Sciatic nerve (tissue), 2 donors: Measurements from ENCODE around the gene GPX5. TPM values are rescaled to one million over a fixed set of nuclear protein-coding genes. Genes with fewer than 3 reads are reported as not detected.
"Not testable (repeated sequence)": the region's sequence is repeated elsewhere in the genome, so short reads cannot be mapped to it uniquely, and the experiment has no call there.

Source experiments
- ATAC-seq: fragments of 200-7000 bp; cut with Tn5 transposase; one replicate; pipeline ENCODE4 v1.9.1; 2020; ENCODE audit warnings: mild to moderate bottlenecking, moderate library complexity
- DNase-seq: peaks from one replicate; pipeline ENCODE4 v3.0.0-alpha.2; 2020; ENCODE audit warnings: low spot score
- intact Hi-C: fragments of 100-400 bp; cut with DNase I; formaldehyde crosslinking; loops from one replicate; pipeline ENCODE4 v1.14.2; 2022
- total RNA-seq: library from RNA; stranded (reverse); fragmentation: NEBNext Ultra II Directional; extraction: Animal tissue kit (Norgen Biotek cat#: 25700); gene quantifications from one replicate; pipeline ENCODE4 v1.2.1, GENCODE V29; 2021
- donor health status: DM: no; HTN: no; CAD: no.
- donor health status: DM: no; HTN: no; CAD: no.

The GPX5 gene
- total RNA-seq, 1 donor from 2014 or later: not detected

DNA sequence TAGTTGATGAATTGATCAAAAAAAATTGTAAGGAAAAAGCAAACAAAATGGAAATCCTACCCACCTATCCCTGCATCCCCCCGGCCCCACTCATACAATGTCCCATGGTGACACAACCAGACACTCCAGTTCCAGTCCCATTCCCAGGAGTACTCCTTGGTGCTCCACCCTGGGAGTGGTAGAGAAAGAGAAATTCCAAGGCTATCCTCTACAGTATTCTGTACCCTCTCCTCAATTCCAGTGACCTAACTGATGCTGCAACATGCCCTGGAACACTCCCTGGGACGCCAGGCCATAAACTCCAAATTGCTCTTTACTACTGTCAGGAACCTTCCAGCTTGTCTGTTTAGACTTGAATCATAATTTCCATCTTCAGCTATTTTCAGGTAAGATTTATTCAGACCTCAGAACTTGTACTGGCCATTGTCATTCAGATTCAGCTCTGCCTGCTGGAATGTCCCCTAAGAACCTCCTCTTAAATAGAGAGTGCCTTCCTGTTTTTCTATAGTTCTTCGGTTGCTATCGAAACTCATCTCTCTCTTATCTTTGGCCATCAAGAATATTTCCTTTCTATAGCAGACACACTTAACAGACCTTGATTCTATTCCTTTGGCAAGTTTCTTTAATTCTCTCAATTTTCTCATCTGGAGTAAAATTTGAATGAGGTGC lies 18.7 kb upstream of the GPX5 start:
- ATAC-seq (no peak), DNase-seq (no peak)
- intact Hi-C loops: no loop called here

DNA sequence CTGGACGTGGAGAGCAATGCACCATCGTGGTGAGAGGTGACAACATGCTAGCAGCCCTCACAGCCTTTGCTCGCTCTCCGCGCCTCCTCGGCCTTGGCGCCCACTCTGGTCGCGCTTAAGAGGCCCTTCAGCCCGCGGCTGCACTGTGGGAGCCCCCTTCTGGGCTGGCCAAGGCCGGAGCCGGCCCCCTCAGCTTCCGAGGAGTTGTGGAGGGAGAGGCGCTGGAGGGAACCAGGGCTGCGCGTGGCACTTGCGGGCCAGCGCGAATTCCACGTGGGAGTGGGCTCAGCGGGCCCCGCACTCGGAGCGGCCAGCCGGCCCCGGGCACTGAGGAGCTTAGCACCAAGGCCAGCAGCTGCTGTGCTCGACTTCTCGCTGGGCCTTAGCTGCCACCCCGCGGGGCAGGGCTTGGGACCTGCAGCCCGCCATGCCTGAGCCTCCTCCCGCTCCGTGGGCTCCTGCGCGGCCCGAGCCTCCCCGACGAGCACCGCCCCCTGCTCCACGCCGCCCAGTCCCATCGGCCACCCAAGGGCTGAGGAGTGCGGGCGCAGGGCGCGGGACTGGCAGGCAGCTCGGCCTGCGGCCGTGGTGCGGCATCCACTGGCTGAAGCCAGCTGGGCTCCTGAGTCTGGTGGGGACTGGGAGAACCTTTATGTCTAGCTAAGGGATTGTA lies 13.9 kb upstream of the GPX5 start:
- DNase-seq (no peak), ATAC-seq (no peak)
- intact Hi-C loops: no loop called here

DNA sequence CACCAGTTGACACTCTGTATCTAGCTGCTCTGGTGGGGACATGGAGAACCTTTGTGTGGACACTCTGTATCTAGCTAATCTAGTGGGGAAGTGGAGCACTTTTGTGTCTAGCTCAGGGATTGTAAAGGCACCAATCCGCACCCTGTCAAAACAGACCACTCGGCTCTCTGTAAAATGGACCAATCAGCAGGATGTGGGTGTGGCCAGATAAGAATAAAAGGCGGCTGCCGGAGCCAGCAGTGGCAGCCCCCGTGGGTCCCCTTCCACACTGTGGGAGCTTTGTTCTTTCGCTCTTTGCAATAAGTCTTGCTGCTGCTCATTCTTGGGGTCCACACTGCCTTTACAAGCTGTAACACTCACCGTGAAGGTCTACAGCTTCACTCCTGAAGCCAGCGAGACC lies 13.3 kb upstream of the GPX5 start:
- DNase-seq, ATAC-seq, intact Hi-C loops: not testable (repeated sequence)

DNA sequence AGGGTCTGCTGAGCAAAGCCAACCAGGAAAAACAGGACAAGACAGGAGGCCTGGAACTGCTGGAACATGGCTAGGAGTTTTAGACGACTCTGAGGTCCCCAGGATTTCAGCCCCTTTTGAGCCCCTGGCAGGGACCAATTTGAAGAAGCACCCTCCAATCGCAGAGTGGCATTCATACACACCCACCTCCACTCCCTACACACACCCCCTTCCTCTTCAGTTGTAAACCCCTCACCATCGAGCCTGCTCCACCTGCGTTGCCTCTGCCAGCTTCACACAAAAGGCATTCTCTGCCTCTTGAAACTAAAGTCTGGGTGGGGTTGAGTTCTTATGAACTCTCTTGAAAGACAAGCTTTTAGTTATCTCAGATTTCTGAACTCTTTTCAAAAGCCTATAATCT lies 10.0 kb upstream of the GPX5 start, which contains the start of gene GPX6:
Gene GPX6 (minus strand): TSS at position 118 of the 400 bp plus-strand sequence. CDS start 50 bp downstream, at position 68.
- intact Hi-C loops: no loop called here
- ATAC-seq (no peak), DNase-seq (no peak)

DNA sequence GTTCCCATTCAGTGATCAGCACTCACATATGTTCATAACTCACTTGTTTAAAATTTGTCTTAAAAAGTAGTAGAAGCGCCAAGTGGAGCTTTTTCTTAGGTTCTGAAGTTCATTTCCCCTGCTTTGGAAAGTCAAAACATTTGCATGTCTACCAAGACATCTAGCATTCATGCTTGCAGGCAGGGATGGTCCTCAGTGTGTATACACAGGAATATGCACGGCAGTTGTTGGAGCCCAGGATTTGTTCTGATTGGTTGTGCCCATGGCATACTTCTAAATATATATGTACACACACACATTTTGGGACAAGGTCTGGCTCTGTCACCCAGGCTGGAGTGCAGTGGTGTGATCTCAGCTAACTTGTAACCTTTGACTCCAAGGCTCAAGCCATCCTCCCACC lies 7.7 kb upstream of the GPX5 start:
- intact Hi-C loops: no loop called here
- DNase-seq (no peak), ATAC-seq (no peak)

DNA sequence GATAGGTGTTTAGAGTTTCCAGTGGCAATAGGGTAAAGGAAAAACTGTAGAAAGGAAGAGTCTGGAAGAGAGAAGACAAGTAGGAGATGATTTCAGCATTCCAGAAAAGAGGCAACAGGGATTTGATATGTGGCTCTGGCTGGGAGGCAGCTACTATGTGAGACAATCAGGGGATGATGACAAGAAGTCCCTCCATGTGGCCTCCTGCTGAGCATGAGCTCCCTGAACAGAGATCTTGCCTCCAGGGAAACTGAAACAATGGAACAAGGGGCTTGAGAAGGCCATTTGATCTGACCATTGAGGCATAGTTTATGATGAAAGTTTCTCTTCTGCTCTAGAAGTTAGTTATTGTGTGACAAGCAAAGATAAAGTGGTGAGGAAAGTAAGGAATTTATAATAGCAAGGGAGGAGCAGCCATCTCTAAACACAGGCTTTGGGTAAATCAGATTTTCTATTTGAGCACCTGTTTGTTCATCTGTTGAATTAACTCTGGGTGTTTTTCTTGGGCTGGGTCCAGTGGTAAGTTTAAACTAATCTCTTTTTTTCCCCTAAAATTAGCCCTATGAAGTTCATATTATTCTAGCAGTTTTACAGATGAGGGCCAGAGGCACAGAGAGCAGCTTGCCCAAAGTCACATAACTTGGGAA lies 3.0 kb upstream of the GPX5 start:
- no peak for ATAC-seq
- no peak for DNase-seq
- intact Hi-C loops: loop anchor here (10.0 kb wide), 1 partner anchor 208 kb away; no protein-coding TSS in a partner anchor

DNA sequence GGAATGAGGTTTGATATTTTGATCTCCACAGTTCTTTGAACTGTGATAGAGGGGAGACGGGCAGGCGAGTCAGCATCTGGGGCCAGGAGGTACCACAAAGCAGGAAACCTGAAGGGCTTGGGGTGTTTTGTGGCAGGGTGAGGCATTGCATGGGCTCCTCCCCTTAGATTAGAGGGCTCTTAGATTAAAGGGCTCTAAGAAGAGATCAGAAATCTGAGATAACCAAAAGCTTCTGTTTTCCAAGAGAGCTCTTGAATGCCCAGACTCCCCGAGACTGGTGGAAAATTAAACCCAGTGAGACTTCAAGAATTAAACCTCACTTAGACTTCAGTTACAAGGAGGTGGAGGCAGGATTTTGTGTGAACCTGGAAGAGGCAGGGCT lies 2.4 kb upstream of the GPX5 start:
- DNase-seq (no peak), ATAC-seq (no peak)
- intact Hi-C loops: loop anchor here (10.0 kb wide), 1 partner anchor 208 kb away; no protein-coding TSS in a partner anchor

DNA sequence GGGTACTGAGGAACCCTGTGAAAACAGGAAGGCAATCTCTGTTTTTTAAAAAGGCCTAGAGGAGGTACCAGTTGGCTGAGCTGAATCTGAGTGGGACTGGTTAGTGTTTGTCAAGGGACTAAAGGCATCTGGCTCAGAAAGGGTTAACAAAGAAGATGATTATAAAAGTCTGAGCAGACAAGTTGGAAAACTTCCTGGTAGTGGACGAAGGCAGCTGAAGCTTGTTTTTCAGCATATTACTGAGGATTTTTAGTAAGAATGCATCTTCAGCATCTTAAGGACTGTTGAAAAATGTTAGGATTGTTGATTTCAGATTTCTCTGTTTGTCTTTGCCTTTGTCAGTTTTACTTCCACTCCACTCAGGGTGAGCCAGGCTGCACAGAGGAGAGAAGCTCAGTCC lies 5.1 kb downstream of the GPX5 start:
- ATAC-seq (no peak), DNase-seq (no peak)
- intact Hi-C loops: no loop called here

DNA sequence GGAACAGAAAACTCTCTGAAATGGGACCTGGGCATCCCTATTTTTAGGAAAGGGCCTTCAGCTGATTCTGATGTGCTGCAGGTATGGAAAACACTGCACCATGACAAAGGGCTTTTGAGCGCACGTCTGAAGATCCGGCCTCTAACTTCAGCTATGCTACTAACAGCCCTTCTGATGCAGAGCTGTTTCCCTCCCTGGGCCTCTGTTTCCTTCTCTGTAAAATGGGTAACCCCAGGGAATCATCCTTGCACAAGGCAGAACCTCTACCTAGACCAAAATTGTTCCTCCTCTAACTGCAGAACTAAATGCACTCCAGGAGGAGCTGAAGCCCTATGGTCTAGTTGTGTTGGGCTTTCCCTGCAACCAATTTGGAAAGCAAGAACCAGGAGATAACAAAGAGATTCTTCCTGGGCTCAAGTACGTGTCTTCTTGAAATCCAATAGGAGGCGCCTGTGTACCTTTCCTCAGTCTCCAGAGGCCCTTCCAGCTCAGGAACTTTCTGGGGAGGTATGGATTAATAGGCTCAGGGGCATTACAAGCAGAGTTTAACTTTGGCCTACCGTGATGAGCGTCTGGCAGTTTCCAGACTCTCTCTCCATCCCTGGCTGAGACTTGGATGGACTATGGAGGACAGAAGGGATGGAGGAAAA lies 5.9 kb downstream of the GPX5 start:
- ATAC-seq (no peak), DNase-seq (no peak)
- intact Hi-C loops: no loop called here

DNA sequence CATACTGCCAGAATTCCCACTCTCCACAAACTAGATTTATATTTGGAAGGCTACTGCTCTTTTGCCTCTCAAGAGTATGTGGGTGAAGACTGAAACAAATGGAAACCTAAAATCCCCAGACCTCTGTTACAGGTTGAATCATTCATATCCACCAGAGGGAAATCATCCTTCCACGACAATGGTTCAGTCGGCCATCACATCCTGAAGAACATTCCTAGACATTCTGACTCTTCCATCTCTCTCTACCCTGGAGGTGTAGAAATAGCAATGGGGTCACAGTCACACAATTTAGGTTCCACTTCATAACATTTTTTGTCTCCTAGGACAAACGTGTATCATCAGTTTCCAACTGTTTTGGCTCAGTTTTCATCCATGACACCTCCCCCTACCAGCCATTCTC lies 8.6 kb downstream of the GPX5 start:
- ATAC-seq (no peak), DNase-seq (no peak)
- intact Hi-C loops: no loop called here

DNA sequence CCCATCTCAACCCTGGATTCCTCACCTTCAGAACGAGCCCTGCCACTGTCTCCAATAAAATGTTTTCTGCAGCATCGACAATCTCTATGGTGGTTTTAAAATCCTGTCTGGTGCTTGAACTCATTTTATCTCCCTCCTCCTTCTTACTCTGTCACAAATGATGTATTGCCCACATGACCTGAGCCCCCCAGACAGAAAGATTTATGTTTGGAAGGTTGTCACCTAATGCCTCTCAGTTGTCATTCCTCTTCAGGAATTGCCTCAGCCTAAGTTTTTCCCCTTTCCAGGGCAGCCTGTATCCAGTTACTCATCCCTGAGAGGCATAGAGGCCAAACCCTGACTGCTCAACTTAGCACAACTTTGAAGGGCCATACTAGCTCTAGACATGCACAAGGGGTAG lies 9.2 kb downstream of the GPX5 start:
- DNase-seq (no peak), ATAC-seq (no peak)
- intact Hi-C loops: no loop called here

DNA sequence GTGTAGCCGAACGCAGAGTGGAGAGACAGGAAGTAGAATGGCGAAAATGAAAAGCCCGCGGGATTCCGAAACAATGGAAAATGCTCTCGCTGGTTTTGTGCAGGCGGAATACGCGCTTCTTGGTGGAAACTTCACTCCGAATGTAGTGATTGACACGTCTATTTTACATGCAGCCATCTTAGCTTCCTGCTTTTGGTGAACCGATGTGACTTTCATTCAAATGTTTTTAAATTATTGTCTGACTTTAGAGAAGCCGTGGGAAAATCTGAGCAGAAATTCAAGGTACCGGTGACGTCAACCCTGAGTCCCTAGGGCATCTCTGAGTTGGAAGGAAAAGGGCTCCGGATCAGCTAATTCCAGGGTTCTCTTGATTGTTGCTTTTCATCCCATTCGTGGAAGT lies 11.4 kb downstream of the GPX5 start:
- intact Hi-C loops: no loop called here
- ATAC-seq (no peak), DNase-seq (no peak)

DNA sequence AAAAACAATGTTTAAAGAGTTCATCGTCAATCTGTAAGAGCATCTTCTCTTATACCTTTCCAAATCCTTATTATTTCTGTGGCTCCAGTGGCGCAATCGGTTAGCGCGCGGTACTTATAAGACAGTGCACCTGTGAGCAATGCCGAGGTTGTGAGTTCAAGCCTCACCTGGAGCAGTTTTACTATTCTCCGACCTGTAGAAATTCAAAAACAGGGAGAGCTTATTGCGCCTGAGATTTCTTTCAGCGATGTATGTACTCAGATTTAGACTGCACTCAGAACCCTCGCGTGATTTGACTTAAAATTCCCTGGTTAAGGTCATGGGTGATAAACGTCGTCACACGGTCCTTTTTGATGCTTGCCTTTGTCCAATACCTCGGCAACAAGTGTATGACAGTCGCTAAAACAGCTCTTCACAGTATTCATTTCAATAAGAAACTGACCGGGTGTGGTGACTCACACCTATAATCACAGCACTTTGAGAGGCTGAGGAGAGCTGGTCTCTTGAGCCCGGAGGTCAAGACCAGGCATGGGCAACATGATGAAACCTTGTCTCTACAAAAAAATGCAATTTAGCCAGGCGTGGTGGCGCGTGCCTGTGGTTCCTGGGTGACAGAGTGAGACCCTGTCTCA lies 11.9 kb downstream of the GPX5 start:
- intact Hi-C loops: no loop called here
- ATAC-seq: no peak
- DNase-seq: no peak

DNA sequence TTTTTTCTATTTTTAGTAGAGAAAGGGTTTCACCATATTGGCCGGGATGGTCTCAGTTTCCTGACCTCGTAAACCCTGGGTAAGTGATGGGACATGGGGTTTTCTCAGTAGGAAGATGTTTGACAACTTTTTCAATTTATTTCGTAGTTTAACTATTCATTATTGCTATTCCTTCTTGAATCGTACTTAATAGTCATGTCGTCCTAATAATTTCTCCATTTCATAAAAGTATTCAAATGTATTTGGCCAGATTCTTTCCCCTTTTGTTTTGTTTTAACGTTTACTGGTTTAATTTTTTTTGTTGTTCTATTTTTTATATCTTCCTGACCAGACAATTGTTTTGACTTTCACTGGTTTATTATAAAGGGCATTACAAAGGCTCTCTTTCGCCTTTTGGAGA lies 16.3 kb downstream of the GPX5 start:
- intact Hi-C loops: no loop called here
- DNase-seq: no peak
- ATAC-seq: no peak

DNA sequence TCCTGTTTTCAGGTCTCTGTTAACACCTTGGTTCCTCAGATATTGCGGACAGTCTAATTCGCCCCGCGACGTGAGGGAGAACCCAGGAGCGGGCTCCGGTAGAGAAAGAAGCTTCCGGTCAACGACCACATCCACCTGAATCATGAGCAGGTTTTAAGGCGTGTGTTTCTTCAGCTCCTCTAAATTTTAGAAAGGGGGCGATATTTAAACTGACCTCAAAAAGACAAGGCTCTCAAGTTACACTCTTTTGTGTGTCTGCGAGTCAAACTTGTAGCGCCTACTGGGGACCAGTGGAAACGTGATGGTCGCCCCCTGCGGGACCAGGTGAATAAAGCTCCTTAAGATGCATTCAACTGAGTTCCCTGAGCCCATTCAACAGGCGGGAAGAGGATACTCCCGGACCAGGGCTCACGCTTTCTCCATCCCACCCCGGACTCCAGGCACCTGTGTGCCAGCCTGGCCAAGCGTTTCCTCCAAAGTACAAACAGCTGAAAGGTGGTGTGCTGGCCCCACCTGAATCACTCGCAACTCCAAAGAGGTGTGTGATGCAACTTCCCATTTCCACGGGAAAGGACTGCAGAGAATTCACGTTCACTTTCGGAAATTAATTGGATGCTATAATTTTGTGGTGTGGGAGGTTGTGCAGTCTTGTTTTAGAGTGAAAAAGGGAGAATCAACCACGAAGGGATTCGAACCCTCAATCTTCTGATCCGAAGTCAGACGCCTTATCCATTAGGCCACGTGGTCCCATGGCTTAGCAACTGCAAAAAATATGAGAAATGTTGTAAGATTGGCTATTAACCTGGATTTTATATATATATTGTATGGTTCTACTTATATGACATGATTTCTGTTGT lies 17.0 kb downstream of the GPX5 start:
- intact Hi-C loops: no loop called here
- ATAC-seq: peak; percentile 51
- DNase-seq: no peak

DNA sequence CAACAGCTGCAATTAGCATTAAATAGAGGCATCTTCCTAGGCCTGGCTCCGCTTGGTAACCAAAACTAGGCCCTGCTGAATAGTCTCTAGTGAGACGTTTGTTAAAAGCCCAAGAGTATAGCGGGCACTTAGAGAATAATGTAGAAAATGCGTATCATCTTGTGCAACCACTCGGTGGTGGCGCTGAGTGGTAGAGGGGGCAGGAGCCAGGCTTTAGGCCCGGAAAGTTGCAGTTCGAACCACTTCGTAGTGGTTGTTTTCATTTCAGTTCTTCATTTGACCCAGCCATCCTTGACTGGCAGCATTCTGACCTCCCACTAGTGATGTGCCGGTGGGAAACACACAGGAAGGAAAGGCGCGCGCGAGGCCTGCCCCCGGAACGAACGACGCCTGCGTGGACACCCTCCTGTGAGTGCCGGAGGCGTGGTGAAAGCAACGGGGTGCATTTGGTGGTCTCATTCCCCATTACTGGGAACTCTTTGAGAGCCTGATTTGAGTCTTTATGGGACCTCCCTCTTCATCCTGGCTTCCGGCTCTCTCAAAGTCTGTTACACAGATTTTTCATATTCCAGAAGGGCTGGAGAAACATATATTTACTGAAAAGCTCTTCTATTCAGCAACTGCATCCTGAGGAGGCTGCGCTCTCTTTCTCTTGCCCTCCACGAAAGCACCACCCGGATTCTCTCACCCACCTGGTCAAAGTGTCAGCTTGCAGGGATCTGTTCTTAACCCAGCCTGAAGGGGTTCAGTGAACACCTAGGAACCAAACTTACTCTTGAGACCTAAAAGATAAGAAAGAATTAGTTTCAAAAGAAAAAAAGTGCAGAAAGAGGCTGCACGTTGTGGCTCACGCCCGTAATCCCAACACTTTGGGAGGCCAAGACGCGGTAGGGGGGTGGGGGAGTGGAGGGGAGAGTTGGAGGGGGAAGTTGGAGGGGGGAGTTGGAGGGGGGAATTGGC lies 18.2 kb downstream of the GPX5 start:
- DNase-seq (no peak), ATAC-seq (peak; percentile 58)
- intact Hi-C loops: no loop called here

DNA sequence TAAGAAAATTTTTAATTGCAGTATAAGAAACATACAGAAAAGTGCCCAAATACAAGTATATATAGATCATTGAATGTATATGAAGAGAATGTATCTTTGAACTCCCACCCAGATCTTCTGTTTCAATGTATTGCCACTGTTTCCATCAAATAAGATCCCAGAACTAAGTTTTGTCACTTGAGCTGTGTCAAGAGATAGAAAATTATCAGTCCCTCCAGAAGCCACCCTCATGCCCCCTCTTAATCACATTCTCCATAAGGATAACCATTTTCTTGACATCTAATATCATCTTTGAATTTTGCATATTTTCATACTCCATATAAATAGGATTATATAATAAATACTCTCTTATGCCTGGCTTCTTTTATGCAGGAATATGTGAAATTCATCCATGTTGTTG lies 20.3 kb downstream of the GPX5 start:
- intact Hi-C loops: no loop called here
- no peak for ATAC-seq
- no peak for DNase-seq
